ENCODE results near the gene MRPL33. TPM values are rescaled to one million over a fixed set of nuclear protein-coding genes. Genes with fewer than 3 reads are reported as not detected.

Gene MRPL33
- total and polyA plus RNA-seq, 2 of the 13 experiments (the other 11 are each of a cell fraction or from before 2014, with no cell fraction given) = 69.7 to 218 TPM

GRCh38 chr2:27756544-27757498 is 14.7 kb upstream of the MRPL33 start (continued):
- TF ChIP-seq NFAT5 (CRISPR knock-in tag; IDR thresholded peaks at IDR 0.05) (no peak), SIX4 (CRISPR knock-in tag; IDR thresholded peaks at IDR 0.05) (no peak), MLXIP (CRISPR knock-in tag; IDR thresholded peaks at IDR 0.05; ENCODE audit: borderline replicate concordance) (no peak), THAP7 (CRISPR knock-in tag; IDR thresholded peaks at IDR 0.05) (no peak), ZNF619 (CRISPR knock-in tag; IDR thresholded peaks at IDR 0.05) (no peak), JDP2 (CRISPR knock-in tag; IDR thresholded peaks at IDR 0.05; ENCODE audit: borderline replicate concordance) (no peak), BRCA1 (CRISPR knock-in tag; IDR thresholded peaks at IDR 0.05) (no peak), ZNF3 (CRISPR knock-in tag; IDR thresholded peaks at IDR 0.05) (no peak), ZNF224 (CRISPR knock-in tag; IDR thresholded peaks at IDR 0.05) (no peak), HNF4A (CRISPR knock-in tag; IDR thresholded peaks at IDR 0.05) (peak; percentile 39; the same call in 1 of the 2 replicates), DBP (CRISPR knock-in tag; IDR thresholded peaks at IDR 0.05; ENCODE audit: not compliant biosample characterization) (no peak), AHDC1 (CRISPR knock-in tag; IDR thresholded peaks at IDR 0.05; ENCODE audit: borderline replicate concordance) (no peak)
